AG04450 (cell line): Measurements from ENCODE around the gene MRTFA. TPM values are rescaled to one million over a fixed set of nuclear protein-coding genes. Genes with fewer than 3 reads are reported as not detected.
A peak's percentile ranks its signal among the peaks of the same experiment; 100 is the strongest.
"Not testable (repeated sequence)": the region's sequence is repeated elsewhere in the genome, so short reads cannot be mapped to it uniquely, and the experiment has no call there.

Experiments
- CTCF ChIA-PET: fragments of 300-600, 350-600 bp; formaldehyde crosslinking; extraction: SDS; loops from one replicate; lab custom pipeline; 2022; ENCODE audit warnings: antibody characterized with exemption, inconsistent platforms; lab: Charles Lee
- POLR2A ChIA-PET: fragments of 350-600 bp; formaldehyde crosslinking; extraction: SDS; loops from one replicate; lab custom pipeline; 2021; ENCODE audit warnings: antibody characterized with exemption, inconsistent platforms; lab: Yijun Ruan, JAX
- DNase-seq: peaks from one replicate; pipeline ENCODE4 v3.0.0-alpha.2; 2011; ENCODE audit warnings: low read depth, low spot score
- H3K27ac ChIP-seq: one replicate; pipeline ENCODE4 v1.5.1; 2012; ENCODE audit warnings: low read depth, low read length, control low read depth
- H3K27me3 ChIP-seq: one replicate; pipeline ENCODE4 v1.6.0; 2012; ENCODE audit warnings: low read length; ENCODE audit not compliant: control insufficient read depth, insufficient read depth
- H3K4me3 ChIP-seq: 2 replicates; pipeline ENCODE4 v1.5.1; 2011; ENCODE audit warnings: mild to moderate bottlenecking, low read depth, low read length, control low read depth
- H3K9me3 ChIP-seq: 2 replicates; pipeline ENCODE4 v1.5.1; 2012; ENCODE audit warnings: low read length; ENCODE audit not compliant: control insufficient read depth, insufficient read depth
- CTCF ChIP-seq: IDR thresholded peaks from 2 replicates; pipeline ENCODE4 v1.5.1; 2011; ENCODE audit warnings: low read depth, low read length, control low read depth, inconsistent platforms
- polyA plus RNA-seq: library from polyadenylated mRNA; depleted of rRNA; stranded (reverse); fragments of >200 nt; gene quantifications from 2 replicates; pipeline ENCODE4 v1.2.3, GENCODE V29; 2011

The MRTFA gene
- polyA plus RNA-seq, 1 experiment, result 6.8 TPM

- TF ChIP-seq CTCF, result no peak
Measured at GRCh38 chr22:40541300-40541699, 95.2 kb downstream of the MRTFA start.

GRCh38 chr22:40540265-40540664, 96.3 kb downstream of the MRTFA start:
- no peak for DNase-seq
- no peaks in the 10 kb centered on the region for H3K9me3 ChIP-seq
- no peak for TF ChIP-seq CTCF
- no peak overlapping the region for H3K4me3 ChIP-seq
- no peaks in the 10 kb centered on the region for H3K27me3 ChIP-seq
- H3K27ac ChIP-seq, result no peak overlapping the region
- POLR2A ChIA-PET, result interaction anchor here (0.7 kb wide), 1 partner anchor 96 kb away, joined by 7 read pairs; the partner anchor contains the start of gene MRTFA
- CTCF ChIA-PET, result no interaction called here

More at GRCh38 chr22:40541300-40541699, 95.2 kb downstream of the MRTFA start:
- H3K4me3 ChIP-seq, result no peak overlapping the region
- ChIA-PET POLR2A (no interaction called here), CTCF (interaction anchor here (0.5 kb wide), 1 partner anchor 46 kb away, joined by 6 read pairs; no protein-coding TSS in a partner anchor)
- H3K27ac ChIP-seq, result no peak overlapping the region
- no peaks in the 10 kb centered on the region for H3K27me3 ChIP-seq
- H3K9me3 ChIP-seq, result no peaks in the 10 kb centered on the region
- no peak for DNase-seq

GRCh38 chr22:40536149-40536548, 100.4 kb downstream of the MRTFA start:
- DNase-seq, H3K4me3 ChIP-seq, POLR2A ChIA-PET, H3K9me3 ChIP-seq, CTCF ChIA-PET, H3K27ac ChIP-seq, H3K27me3 ChIP-seq: not testable (repeated sequence)

- DNase-seq, result no peak
- H3K27ac ChIP-seq, result peak overlapping the region; percentile 4
Measured at GRCh38 chr22:40535642-40536041, 100.9 kb downstream of the MRTFA start.

GRCh38 chr22:40535189-40535512, 101.4 kb downstream of the MRTFA start:
- no peak for TF ChIP-seq CTCF
- H3K27me3 ChIP-seq, result no peaks in the 10 kb centered on the region
- H3K4me3 ChIP-seq, result no peak overlapping the region
- CTCF ChIA-PET, result interaction anchor here (2.4 to 3.4 kb wide), 3 partner anchors 11 to 111 kb away, joined by 6 to 21 read pairs (median 17); no protein-coding TSS in a partner anchor
- no peaks in the 10 kb centered on the region for H3K9me3 ChIP-seq
- DNase-seq, result no peak
- POLR2A ChIA-PET, result interaction anchor here (0.7 kb wide), 1 partner anchor 35 kb away, joined by 5 read pairs; no protein-coding TSS in a partner anchor
- H3K27ac ChIP-seq, result peak overlapping the region; percentile 4

More at GRCh38 chr22:40535642-40536041, 100.9 kb downstream of the MRTFA start:
- H3K27me3 ChIP-seq, result no peaks in the 10 kb centered on the region
- ChIA-PET CTCF (interaction anchor here (3.4 kb wide), 1 partner anchor 11 kb away, joined by 21 read pairs; no protein-coding TSS in a partner anchor), POLR2A (no interaction called here)
- no peak overlapping the region for H3K4me3 ChIP-seq
- H3K9me3 ChIP-seq, result no peaks in the 10 kb centered on the region
- no peak for TF ChIP-seq CTCF
